Smooth muscle cell (in vitro differentiated cells): ENCODE results near the gene LRP1-AS. TPM values are rescaled to one million over a fixed set of nuclear protein-coding genes. Genes with fewer than 3 reads are reported as not detected.
A peak's percentile ranks its signal among the peaks of the same experiment; 100 is the strongest.

Experiments
- DNase-seq: peaks from one replicate; lab custom pipeline; 2025; ENCODE audit not compliant: unreplicated experiment; lab: John Stamatoyannopoulos, UW
- H2AFZ ChIP-seq: fragments of 200-600 bp; sonication (generic); 2 replicates; pipeline ENCODE4 v1.6.0; 2016; ENCODE audit warnings: antibody characterized with exemption, low read depth, mild to moderate bottlenecking
- H3F3A ChIP-seq: fragments of 200-600 bp; sonication (generic); 2 replicates; pipeline ENCODE4 v1.6.0; 2017; ENCODE audit warnings: antibody characterized with exemption, low read depth
- H3K27ac ChIP-seq: fragments of 200-600 bp; sonication (generic); 2 replicates; pipeline ENCODE4 v1.5.1; 2016; ENCODE audit warnings: low read depth, mild to moderate bottlenecking
- H3K27me3 ChIP-seq: fragments of 200-600 bp; sonication (generic); 2 replicates; pipeline ENCODE4 v1.6.1; 2016; ENCODE audit warnings: low read depth, mild to moderate bottlenecking
- H3K36me3 ChIP-seq: fragments of 200-600 bp; sonication (generic); 2 replicates; pipeline ENCODE4 v1.5.1; 2016; ENCODE audit warnings: low read depth
- H3K4me1 ChIP-seq: fragments of 200-600 bp; sonication (generic); 2 replicates; pipeline ENCODE4 v1.5.1; 2016; ENCODE audit warnings: low read depth
- H3K4me2 ChIP-seq: fragments of 200-600 bp; sonication (generic); 2 replicates; pipeline ENCODE4 v1.6.0; 2016; ENCODE audit warnings: mild to moderate bottlenecking
- H3K4me3 ChIP-seq: fragments of 200-600 bp; sonication (generic); 2 replicates; pipeline ENCODE4 v1.5.1; 2016; ENCODE audit warnings: mild to moderate bottlenecking
- H3K79me2 ChIP-seq: fragments of 200-600 bp; sonication (generic); 2 replicates; pipeline ENCODE4 v1.6.0; 2016; ENCODE audit warnings: low read depth, mild to moderate bottlenecking
- H3K9ac ChIP-seq: fragments of 200-600 bp; sonication (generic); 2 replicates; pipeline ENCODE4 v1.6.0; 2016; ENCODE audit warnings: low read depth
- H3K9me3 ChIP-seq: fragments of 200-600 bp; sonication (generic); replicated peaks from 2 replicates; pipeline ENCODE4 v1.5.1; 2016; ENCODE audit warnings: low read depth
- H4K20me1 ChIP-seq: fragments of 200-600 bp; sonication (generic); 2 replicates; pipeline ENCODE4 v1.6.0; 2016; ENCODE audit warnings: low read depth
- CTCF ChIP-seq: fragments of 200-600 bp; sonication (generic); IDR thresholded peaks from 2 replicates; pipeline ENCODE4 v1.5.1; 2017; ENCODE audit warnings: borderline replicate concordance, mild to moderate bottlenecking, antibody characterized with exemption; ENCODE audit not compliant: insufficient read depth, poor library complexity, severe bottlenecking
- WGBS: methylation state at CpG from one replicate; pipeline ENCODE4 v1.1.7; 2016; ENCODE audit warnings: low lambda C conversion rate; 5-methylcytosine and 5-hydroxymethylcytosine counted together
- polyA plus RNA-seq: library from polyadenylated mRNA; unstranded; fragments of >200 nt; fragmentation: Nextera tagmentation; extraction: Ambion mirVana; gene quantifications from 2 replicates; pipeline ENCODE4 v1.2.1, GENCODE V29; 2016
- total RNA-seq: library from RNA; depleted of rRNA; stranded (reverse); fragments of >200 nt; gene quantifications from 2 replicates; pipeline ENCODE4 v1.2.3, GENCODE V29; 2014

The LRP1-AS gene
- total and polyA plus RNA-seq, 2 experiments from 2014 or later = not detected

- Histone ChIP-seq H3K9ac (no peak overlapping the region), H3K27me3 (no peaks in the 10 kb centered on the region), H3K4me1 (no peaks in the 10 kb centered on the region), H3K36me3 (no peaks in the 10 kb centered on the region), H3K79me2 (no peaks in the 10 kb centered on the region), H4K20me1 (no peaks in the 10 kb centered on the region), H3K4me3 (no peak overlapping the region), H2AFZ (peak overlapping the region; percentile 43), H3K9me3 (no peaks in the 10 kb centered on the region), H3F3A (no peaks in the 10 kb centered on the region), H3K4me2 (no peak overlapping the region), H3K27ac (no peak overlapping the region)
- 91% methylated on average over 5 of the region's 5 CpGs for WGBS
- TF ChIP-seq CTCF = no peak
- no peak for DNase-seq
Measured at GRCh38 chr12:57119294-57120085, 27.9 kb downstream of the LRP1-AS start.

- 82% methylated on average over 1 of the region's 1 CpG for WGBS
- H2AFZ ChIP-seq = peak overlapping the region; percentile 43
- H3K79me2 ChIP-seq = no peaks in the 10 kb centered on the region
- H3K4me2 ChIP-seq = no peak overlapping the region
- H3F3A ChIP-seq = no peaks in the 10 kb centered on the region
- H3K9ac ChIP-seq = no peak overlapping the region
- H3K36me3 ChIP-seq = no peaks in the 10 kb centered on the region
- H3K27ac ChIP-seq = no peak overlapping the region
- H4K20me1 ChIP-seq = no peaks in the 10 kb centered on the region
- DNase-seq = no peak
- TF ChIP-seq CTCF = no peak
- H3K27me3 ChIP-seq = no peaks in the 10 kb centered on the region
- no peaks in the 10 kb centered on the region for H3K4me1 ChIP-seq
- H3K9me3 ChIP-seq = no peaks in the 10 kb centered on the region
- no peak overlapping the region for H3K4me3 ChIP-seq
Measured at GRCh38 chr12:57118711-57119271, 28.6 kb downstream of the LRP1-AS start.

GRCh38 chr12:57116580-57117281, 30.7 kb downstream of the LRP1-AS start:
- Histone ChIP-seq H3K27me3 (no peaks in the 10 kb centered on the region), H3F3A (peaks cover 8% of the 10 kb centered on the region), H2AFZ (no peak overlapping the region), H3K27ac (no peak overlapping the region), H3K9ac (no peak overlapping the region), H3K9me3 (no peaks in the 10 kb centered on the region), H4K20me1 (no peaks in the 10 kb centered on the region), H3K4me1 (peaks cover 5% of the 10 kb centered on the region), H3K79me2 (no peaks in the 10 kb centered on the region), H3K4me3 (no peak overlapping the region), H3K4me2 (no peak overlapping the region), H3K36me3 (no peaks in the 10 kb centered on the region)
- 92% methylated on average over 5 of the region's 5 CpGs for WGBS
- no peak for TF ChIP-seq CTCF
- no peak for DNase-seq
